Activated CD4-positive, alpha-beta T cell treated with anti-CD3 and anti-CD28 coated beads, Interleukin-2, Interleukin-4, amounts not matched to agents 100 ng/mL and 50 ng/mL, durations not matched to agents 16 hours and 8 hours (primary cell): ENCODE measurements around the gene AXIN1.

Experiments used
- DNase-seq: peaks from one replicate; pipeline ENCODE4 v3.0.0-alpha.2; 2020; ENCODE audit warnings: low spot score

Gene AXIN1

DNA sequence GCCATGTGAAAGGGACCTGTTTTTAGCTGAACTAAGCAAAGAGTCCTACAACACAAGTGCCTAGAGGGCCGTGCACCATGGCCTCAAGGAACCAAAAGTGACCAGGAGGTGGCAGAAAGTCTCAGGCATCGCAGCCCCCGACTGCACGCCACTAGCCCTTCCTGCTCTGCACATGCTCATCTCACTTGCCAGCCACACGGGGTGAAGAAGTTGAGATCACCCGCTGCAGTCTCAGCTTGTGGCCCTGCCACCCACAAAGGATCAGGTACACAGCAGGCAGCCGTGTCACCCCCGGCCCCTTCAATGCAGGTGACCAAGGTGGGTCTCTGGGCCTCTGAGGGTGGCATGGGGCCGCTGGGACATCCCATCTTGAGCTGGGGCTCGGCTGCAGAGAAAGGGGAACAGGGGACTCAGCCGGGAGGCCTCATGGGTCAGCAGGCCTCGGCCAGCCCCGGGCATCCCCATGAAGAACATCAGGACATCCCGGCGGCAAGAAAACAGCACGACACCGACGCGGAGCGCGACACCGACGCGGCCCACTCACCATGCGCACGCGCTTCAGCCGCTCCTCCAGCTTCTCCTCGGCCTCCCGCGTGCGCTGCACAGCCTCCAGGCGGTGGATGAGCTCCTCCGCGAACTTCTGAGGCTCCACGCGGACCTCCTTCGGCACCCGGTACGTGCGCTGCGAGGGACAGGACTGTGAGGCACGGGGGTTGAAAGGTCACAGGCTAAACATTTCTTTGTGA is 48.6 kb downstream of the AXIN1 start:
- DNase-seq: no peak

DNA sequence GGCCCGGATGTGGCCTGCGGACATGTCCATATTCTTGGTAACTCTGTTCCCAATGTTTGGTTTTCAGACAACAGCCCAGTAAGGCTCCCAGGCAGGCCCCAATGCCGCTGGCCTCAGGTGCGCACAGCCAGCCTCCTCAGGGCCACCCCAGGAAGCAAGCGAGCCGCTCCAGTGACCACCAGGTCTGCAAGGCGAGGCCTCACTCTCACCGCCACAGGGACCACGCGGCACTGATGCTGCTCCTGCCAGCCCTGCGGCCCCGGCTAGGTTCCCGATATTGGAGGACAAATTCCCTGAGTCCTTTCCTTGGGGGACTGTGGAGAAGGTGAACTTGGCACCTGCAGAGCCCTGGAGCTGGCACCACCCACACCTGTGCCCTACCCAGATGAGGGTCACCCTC is 50.6 kb downstream of the AXIN1 start:
- DNase-seq: no peak

DNA sequence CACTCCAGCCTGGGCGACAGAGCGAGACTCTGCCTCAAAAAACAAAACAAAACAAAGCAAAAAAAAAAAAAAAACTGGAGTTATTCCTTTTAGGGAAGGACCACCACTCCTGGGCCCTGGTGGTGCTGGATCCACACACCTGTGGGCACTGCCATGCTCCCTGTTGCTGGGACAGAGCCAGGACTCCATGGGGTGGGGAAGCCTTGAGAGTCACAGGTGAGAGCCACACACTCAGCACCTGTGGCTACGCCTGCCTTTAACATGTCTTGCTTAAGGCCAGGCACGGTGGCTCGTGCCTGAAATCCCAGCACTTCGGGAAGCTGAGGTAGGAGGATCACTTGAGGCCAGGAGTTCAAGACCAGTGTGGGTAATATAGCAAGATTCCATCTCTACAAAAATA is 51.3 kb downstream of the AXIN1 start:
- DNase-seq: no peak

DNA sequence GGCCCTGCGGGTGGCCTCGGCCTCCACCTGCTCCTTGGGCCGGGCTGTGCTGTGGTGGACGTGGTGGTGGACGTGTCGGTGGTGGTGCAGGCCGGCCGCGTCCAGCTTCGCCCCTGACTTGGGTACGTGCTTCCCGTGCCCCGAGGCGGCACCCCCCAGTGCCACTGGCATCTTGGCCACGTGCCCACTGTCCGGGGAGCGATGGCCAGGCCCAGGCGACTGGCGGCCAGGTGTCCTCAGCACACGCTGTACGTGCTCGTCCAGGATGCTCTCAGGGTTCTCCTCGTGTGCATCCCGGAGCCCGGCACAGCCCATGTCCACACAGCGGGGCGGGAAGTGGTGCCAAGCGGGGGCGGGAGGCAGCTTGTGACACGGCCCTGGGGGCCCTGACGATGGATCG is 54.7 kb downstream of the AXIN1 start:
- DNase-seq: no peak

DNA sequence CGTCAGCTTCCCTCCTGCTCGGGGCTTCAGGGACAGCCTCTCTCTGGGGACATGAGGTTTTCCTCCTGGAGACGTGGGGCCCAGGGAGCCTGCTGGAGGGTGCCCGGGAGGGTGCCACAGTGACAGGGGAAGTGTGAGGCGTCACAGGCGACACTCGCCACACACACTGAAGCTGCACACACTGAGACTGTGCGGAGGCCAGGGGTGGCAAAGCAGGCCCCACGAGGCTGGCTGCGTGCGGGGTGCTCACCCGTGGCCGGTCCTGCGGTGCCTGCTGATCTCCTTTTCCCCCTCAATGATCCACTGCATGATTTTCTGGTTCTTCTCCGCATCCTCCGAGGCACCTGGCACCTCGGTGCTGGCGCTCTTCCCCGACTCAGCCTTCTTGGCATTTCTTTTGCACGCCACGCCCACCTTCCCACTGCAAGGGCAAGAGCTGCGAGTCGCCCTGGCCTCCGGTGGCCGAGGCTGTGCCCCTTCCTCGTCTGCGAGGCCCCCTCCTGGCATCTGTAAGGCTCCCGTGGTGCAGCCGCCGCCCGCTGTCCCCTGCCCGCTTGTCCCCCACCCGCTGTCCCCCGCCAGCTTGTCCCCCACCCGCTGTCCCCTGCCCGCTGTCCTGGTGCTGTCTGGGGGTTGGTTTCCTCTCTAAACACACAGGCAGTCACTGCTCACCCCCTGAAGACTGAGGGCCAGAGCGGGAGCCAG is 55.6 kb downstream of the AXIN1 start:
- no peak for DNase-seq

DNA sequence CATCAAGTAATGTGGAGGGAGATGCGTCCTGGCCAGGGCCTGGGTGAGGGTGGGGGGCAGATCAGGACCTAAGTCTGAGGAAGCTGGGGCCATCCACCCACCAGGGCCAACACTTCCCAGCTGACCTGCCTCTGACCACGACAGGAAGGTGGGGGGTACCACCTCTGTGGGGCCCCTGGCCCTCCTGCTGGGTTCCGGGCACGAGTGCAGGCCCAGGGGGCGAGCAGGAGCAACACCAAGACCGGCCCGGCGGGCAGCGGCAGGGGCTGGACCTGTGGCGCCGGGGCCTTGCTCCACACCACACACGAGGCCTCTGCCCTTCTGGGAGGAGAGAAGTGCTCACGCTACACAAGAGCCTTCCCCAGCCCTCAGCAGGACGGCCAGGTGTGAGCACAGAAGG is 56.2 kb downstream of the AXIN1 start:
- no peak for DNase-seq

DNA sequence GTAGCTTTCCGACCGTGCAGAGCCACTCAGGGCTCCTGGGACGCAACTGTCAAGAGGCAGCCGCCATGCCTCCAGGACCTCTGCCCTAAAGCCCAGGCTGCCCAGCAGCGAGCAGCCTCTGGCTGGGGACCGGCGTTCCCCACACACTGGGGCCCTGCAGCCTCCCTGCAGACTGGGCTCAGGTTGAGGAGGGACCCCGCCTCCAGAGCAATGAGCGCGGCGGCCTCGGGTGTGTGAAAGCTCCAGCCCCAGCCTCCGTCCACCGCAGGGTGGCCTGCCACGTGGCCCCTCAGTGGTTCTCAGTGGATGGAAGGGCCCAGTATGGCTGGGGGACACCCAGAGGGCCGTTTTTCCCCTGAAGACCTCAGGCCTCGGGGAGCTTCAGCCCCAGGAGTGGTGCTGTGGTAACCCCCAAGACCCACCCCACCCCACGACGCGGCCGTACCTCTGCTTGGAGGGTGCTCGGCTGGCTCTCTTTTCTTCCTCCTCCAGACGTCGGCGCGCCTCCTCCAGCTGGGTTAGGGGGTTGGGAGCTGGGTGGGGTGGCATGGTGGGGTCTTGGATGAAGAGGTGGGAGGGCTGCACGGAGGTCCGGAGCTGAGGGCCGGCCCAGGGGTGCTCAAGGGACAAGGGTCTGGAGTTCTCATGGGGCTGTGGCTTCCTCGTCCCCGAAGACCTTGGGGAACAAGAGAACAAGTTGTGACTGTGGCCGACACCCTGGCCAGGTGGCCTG is 59.3 kb downstream of the AXIN1 start:
- DNase-seq: no peak

DNA sequence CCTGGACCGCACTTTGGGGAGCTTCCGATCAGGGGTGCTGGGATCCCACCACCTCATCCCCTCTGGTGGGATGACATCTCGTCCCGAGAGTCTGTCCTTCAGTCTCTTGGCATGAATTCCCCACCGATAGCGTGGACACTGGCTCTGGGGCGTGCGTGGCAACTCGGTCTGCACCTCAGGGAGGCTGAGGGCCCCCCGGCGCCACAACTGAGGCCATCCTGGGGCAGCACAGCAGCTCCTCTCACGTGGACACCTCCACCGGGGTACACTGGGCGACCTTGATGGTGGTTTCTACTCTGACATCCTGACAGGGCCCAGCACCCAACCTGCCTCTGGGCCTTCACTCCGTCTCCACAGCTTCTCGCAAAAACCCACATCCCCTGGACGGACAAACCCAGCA is 61.0 kb downstream of the AXIN1 start:
- DNase-seq: no peak

DNA sequence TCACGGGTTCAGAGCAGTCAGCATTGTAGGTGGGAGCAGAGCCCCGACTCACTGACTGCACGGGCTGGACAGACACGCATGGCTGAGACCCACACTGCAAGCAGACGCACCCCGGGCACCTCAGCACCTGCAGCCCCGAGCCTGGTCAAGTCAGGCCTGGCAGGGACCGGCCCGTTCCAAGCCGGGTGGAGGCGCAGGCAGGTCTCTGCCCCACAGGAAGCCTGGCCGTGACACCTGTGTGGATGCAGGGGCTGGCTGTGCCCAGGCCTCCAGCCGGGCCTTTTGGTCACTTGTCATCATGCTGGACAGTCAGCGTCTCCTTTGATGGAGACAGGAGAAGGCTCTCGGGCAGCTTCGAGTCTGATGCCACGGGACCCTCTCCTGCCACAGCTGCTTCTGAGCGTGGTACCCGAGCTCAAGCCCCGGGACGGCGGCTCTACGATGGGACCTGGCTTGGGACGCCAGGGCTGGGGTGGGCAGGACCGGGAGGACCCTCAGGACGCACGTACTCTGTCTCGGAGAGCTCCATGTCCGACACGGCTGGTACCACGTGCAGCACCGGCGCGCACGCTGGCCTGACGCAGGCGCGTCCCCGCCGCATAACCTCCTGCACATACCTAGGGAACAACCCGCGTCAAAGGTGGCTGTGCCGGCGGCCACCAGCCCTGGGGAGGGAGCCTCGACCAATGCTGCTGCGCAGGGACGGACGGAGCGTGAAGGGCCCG is 61.7 kb downstream of the AXIN1 start:
- no peak for DNase-seq

DNA sequence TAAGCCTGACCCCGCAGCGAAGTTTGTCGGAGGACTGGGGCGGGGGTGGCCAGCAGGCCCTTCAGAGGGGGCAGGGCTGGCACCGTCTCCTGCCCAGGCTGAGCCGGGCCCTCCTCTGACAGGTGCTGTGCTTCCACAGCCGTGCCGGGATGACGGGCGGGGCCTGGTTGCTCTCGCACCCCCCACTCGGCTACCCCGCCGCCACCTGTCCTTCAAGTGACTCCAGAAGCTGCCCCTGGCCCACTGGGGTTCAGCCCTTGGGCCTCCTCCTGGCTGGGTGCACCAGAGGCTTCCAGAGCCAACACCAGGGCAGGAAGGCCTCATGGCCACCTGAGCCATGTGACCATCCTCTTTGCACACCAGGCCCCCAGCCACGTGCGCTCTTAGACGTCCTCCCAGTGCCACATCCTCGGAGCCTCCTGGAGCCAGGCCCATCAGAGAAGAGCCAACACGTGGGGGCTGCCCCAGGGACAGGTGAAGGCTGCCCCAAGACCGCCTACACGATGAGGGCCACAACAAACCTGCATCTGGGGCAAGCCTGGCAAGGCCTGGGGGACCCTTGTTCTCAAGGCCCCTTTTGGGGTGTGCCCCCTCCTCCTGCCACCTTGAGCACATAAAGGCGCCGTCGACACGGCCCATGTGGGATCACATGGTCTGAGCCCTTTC is 62.4 kb downstream of the AXIN1 start:
- no peak for DNase-seq

DNA sequence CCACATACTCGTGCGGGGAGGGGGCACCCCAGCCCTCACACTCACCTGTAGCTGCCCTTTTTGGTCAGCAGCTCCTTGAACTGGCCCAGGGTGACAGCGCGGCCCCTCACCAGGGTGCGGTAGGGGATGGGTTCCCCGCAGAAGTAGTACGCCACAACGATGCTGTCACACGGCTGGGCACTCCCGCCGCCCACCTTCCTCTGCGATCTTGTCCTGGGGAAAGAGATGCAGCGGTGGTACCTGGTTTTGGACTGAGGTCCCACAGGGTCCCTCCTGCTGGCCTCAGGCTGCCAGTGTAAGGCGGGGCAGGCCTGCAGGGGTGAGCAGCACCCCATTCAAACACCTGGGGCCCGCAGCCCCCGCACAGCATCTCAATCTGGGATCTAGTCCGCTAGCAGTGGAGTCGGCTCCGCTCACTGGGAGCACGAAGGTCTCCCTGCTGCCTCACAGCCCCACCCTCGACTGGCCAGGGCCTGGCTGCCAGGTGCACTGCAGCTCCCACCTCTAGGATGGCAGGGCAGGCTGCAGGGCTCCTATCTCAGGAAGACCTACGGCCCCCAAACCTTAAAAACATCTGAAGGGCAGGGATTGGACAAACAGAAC is 63.0 kb downstream of the AXIN1 start:
- no peak for DNase-seq

DNA sequence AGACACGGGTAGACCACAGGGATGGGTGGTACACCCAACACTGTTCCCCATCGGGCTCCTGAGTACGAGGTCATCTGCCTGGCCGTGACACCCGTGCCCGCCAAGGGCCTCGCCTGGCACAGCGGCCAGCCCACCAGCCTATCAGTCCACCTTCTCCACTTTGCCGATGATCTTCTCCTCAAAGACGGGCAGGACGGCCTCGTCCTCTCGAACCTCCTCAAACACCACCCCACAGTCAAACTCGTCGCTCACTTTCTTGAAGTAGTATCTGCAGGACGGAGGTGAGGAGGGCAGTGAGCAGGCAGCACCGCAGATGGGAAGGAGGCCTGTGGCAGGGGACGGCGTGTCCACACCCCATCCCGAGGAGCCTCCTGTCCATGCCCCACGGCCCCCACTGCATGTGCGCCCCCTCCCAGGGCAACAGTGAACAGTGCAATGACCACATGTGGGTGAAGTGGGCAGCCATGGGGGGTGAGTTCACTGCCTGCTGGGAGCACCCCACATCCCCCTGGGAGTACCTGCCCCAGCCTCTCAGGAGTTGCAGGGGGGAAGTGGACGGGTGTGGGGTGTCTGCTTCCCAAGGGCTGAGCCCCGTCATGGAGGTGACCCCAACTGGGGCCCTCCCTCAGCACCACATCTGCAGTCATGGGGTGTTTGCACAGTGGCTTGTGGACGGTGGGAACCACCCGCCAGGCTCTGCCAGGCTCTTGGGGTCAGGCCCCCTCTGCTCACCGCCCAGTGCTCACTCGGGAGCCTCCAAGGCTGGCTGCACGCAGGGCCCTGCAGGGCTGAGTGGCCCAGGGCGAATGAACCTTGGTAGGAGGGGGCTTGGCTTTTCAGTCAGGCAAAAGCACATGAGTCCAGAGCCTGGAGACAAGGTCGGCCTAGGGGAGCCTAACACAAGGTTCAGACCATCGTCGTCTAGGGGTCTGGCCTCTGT is 64.3 kb downstream of the AXIN1 start:
- DNase-seq: no peak

DNA sequence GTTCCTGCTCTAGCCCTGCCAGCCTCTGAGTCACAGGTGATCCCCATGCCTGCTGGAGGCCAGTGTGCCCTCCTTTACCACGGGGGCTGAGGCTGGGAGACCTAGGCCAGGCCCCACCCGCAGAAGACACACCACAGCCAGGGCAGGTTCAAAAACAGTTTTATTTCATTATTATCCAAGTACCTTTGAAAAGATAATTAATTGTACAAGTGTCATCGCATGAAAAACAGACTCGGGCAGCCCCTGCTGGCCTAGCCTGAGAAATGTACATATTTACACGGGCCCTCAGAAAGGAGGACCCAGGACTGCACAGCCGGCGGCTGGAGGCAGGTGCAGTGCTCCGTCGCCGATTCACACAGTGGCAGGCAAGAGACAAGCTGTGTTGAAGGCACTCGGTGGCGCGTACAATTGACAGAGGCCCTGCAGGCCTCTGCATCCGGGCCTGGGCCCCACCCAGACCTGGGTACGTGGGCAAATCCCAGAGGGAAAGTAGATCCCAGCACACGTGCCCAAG is 65.2 kb downstream of the AXIN1 start:
- DNase-seq: no peak

DNA sequence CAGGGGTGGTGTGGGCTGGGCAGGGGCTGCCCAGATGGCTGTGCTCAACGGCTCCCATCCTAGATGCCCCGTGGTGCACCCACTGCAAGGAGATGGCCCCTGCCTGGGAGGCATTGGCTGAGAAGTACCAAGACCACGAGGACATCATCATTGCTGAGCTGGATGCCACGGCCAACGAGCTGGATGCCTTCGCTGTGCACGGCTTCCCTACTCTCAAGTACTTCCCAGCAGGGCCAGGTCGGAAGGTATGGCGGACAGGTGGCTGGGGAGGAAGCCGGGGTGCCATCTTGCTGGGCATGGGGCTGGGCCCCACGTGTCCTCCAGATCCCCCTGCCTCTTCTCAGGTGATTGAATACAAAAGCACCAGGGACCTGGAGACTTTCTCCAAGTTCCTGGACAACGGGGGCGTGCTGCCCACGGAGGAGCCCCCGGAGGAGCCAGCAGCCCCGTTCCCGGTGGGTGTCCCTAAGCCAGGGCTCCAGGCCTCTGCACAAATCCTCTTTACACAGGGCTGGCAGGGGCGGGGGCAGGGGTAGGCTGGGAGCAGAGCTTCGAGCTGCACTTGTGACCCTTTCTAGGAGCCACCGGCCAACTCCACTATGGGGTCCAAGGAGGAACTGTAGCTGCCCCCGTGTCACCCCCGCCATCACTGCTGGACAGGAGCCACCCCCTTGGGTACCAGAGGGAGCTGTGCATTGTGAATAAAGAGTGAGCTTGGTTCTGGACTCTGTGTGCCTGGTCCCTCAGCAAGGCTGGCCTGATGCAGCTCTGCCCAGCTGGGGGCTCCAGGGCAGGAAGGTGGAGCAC is 65.8 kb downstream of the AXIN1 start:
- DNase-seq: no peak

DNA sequence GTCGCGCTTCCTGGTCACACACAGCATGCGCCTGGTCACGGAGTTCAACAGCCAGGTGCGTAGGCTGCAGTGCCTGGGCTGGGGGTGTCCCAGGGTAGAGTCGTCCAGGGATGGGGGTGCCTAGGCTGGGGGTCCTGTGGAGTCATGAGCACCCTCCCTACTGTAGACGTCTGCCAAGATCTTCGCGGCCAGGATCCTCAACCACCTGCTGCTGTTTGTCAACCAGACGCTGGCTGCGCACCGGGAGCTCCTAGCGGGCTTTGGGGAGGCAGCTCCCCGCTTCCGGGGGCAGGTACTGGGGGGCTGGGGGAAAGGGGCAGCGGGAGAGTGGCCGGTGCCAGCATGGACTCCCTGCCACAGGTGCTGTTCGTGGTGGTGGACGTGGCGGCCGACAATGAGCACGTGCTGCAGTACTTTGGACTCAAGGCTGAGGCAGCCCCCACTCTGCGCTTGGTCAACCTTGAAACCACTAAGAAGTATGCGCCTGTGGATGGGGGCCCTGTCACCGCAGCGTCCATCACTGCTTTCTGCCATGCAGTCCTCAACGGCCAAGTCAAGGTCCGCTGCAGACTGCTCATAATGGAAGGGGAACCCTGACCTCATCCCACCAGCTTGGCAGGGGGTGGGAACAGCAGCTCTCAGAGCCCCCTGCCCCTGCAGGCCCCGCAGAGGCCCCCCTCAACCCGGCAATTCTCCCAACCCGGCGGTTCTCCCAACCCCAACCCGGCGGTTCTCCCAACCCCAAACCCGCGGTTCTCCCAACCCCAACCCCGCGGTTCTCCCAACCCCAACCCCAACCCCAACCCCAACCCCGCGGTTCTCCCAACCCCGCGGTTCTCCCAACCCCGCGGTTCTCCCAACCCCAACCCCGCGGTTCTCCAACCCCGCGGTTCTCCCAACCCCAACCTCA is 67.1 kb downstream of the AXIN1 start:
- no peak for DNase-seq

DNA sequence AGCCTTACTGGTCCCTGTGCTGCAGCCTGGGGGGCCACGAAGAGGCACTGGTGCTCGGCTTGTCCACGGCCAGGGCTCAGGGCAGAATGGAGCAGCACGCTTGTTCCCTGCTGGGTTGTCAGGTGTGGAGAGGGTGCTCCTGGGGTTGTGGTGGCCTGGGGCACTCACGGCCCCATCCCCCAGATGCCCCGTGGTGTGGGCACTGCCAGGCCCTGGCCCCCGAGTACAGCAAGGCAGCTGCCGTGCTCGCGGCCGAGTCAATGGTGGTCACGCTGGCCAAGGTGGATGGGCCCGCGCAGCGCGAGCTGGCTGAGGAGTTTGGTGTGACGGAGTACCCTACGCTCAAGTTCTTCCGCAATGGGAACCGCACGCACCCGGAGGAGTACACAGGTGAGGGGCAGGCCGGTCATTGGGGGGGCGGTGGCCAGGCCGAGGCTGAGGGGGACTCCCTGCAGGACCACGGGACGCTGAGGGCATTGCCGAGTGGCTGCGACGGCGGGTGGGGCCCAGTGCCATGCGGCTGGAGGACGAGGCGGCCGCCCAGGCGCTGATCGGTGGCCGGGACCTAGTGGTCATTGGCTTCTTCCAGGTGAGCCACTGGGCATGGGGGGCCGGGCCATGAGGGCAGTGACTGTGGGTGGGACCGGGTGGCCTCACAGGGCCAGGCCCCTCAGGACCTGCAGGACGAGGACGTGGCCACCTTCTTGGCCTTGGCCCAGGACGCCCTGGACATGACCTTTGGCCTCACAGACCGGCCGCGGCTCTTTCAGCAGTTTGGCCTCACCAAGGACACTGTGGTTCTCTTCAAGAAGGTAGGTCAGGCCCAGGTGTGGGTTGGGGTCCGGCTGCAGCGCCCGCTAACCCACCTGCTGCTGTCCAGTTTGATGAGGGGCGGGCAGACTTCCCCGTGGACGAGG is 68.1 kb downstream of the AXIN1 start:
- no peak for DNase-seq
